SU-DHL-6 (cell line): Measurements from ENCODE around the gene MITF.

ENCODE experiments used
- H2AFZ ChIP-seq: fragments of 200-600 bp; sonication (generic); 2 replicates; pipeline ENCODE4 v1.6.1; 2014; ENCODE audit warnings: low read depth, mild to moderate bottlenecking, moderate library complexity, mixed read lengths, antibody characterized with exemption, low read length; ENCODE audit not compliant: severe bottlenecking
- H3F3A ChIP-seq: fragments of 200-600 bp; shearing (Covaris generic); 2 replicates; pipeline ENCODE4 v1.6.0; 2016; ENCODE audit warnings: antibody characterized with exemption, mild to moderate bottlenecking; ENCODE audit not compliant: insufficient read depth
- H3K27ac ChIP-seq: fragments of 200-600 bp; sonication (generic); 2 replicates; pipeline ENCODE4 v1.5.1; 2016; ENCODE audit warnings: low read depth, mild to moderate bottlenecking, low read length, moderate library complexity, mixed read lengths
- H3K27me3 ChIP-seq: fragments of 200-600 bp; sonication (generic), shearing (Covaris generic); 2 replicates; pipeline ENCODE4 v1.6.0; 2014; ENCODE audit warnings: mild to moderate bottlenecking, low read length
- H3K36me3 ChIP-seq: fragments of 200-600 bp; sonication (generic); 2 replicates; pipeline ENCODE4 v1.6.1; 2014; ENCODE audit warnings: mild to moderate bottlenecking, low read length, mixed read lengths
- H3K4me2 ChIP-seq: fragments of 300-600, 200-600 bp; shearing (Covaris generic), sonication (generic); 2 replicates; pipeline ENCODE4 v1.6.0; 2014; ENCODE audit warnings: low read length, low read depth, mild to moderate bottlenecking; ENCODE audit not compliant: poor library complexity, severe bottlenecking
- H3K4me3 ChIP-seq: fragments of 200-600 bp; sonication (generic); 2 replicates; pipeline ENCODE4 v1.5.1; 2014; ENCODE audit warnings: antibody characterized with exemption, low read length, mild to moderate bottlenecking, mixed read lengths; ENCODE audit not compliant: insufficient read depth, poor library complexity, severe bottlenecking
- H3K79me2 ChIP-seq: fragments of 200-600 bp; sonication (generic); 2 replicates; pipeline ENCODE4 v1.6.1; 2014; ENCODE audit warnings: mild to moderate bottlenecking, low read length, moderate library complexity; ENCODE audit not compliant: insufficient read depth
- H3K9ac ChIP-seq: fragments of 200-600 bp; sonication (generic); 2 replicates; pipeline ENCODE4 v1.7.0; 2014; ENCODE audit warnings: mild to moderate bottlenecking, low read length
- H3K9me2 ChIP-seq: fragments of 200-600 bp; sonication (generic); replicated peaks from 2 replicates; pipeline ENCODE4 v1.6.1; 2014; ENCODE audit warnings: low read length; ENCODE audit not compliant: insufficient read depth
- H3K9me3 ChIP-seq: fragments of 200-600 bp; sonication (generic); 2 replicates; pipeline ENCODE4 v1.6.1; 2014; ENCODE audit warnings: low read length, mixed read lengths; ENCODE audit not compliant: insufficient read depth
- H4K20me1 ChIP-seq: fragments of 200-600 bp; sonication (generic); 2 replicates; pipeline ENCODE4 v1.6.1; 2014; ENCODE audit warnings: low read depth, mild to moderate bottlenecking, antibody characterized with exemption, low read length, moderate library complexity, mixed read lengths
- CTCF ChIP-seq: fragments of 200-600 bp; sonication (generic); IDR thresholded peaks from one replicate; pipeline ENCODE4 v1.5.1; 2017; ENCODE audit warnings: antibody characterized with exemption, mild to moderate bottlenecking, low read length, moderate library complexity; ENCODE audit not compliant: insufficient read depth, poor library complexity, severe bottlenecking
- EZH2phosphoT487 ChIP-seq: fragments of 200-600 bp; sonication (generic), shearing (Covaris generic); conservative IDR thresholded peaks from 2 replicates; pipeline ENCODE4 v1.6.1; 2018; ENCODE audit warnings: mild to moderate bottlenecking, antibody characterized with exemption, low read length, moderate library complexity, mixed read lengths

MITF gene

DNA sequence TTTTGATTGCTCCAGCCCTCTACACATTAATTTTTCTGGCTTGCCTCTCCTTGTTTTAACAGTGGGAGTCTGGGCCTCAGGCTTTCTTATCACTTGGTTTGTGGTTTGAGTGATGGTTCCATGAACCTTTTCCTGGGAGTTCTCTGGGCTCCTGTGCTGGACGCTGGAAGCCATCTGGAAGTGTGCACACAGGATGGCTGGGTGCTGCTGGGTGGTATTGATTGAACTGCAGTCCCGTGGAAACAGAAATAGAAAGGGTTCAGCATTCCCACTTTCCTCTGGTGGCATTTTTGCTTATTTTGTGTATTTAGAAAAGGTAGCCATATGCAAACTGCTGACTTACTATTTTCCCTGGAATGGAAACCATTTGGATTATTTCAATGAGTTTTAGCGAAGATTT is 25.6 kb downstream of the MITF start:
- no peak overlapping the region for H2AFZ ChIP-seq
- no peaks in the 10 kb centered on the region for H3K9me3 ChIP-seq
- TF ChIP-seq CTCF (no peak), EZH2phosphoT487 (no peak)
- H3F3A ChIP-seq, result no peaks in the 10 kb centered on the region
- H3K9me2 ChIP-seq, result no peaks in the 10 kb centered on the region
- no peaks in the 10 kb centered on the region for H3K79me2 ChIP-seq
- H3K9ac ChIP-seq, result no peak overlapping the region
- no peak overlapping the region for H3K4me2 ChIP-seq
- no peaks in the 10 kb centered on the region for H4K20me1 ChIP-seq
- no peaks in the 10 kb centered on the region for H3K27me3 ChIP-seq
- H3K36me3 ChIP-seq, result no peaks in the 10 kb centered on the region
- H3K27ac ChIP-seq, result no peak overlapping the region
- no peak overlapping the region for H3K4me3 ChIP-seq

- Histone ChIP-seq H3K36me3 (no peaks in the 10 kb centered on the region), H3K9me2 (no peaks in the 10 kb centered on the region), H3K4me2 (no peak overlapping the region), H3F3A (no peaks in the 10 kb centered on the region), H3K4me3 (no peak overlapping the region), H3K27me3 (no peaks in the 10 kb centered on the region), H2AFZ (no peak overlapping the region), H3K79me2 (no peaks in the 10 kb centered on the region), H4K20me1 (no peaks in the 10 kb centered on the region), H3K9me3 (no peaks in the 10 kb centered on the region), H3K9ac (no peak overlapping the region), H3K27ac (no peak overlapping the region)
- TF ChIP-seq CTCF (no peak), EZH2phosphoT487 (no peak)
These were observed 27.4 kb downstream of the MITF start for GRCh38 chr3:69766638-69767037.

- Histone ChIP-seq H3K4me2 (no peak overlapping the region), H3K4me3 (no peak overlapping the region), H3K27ac (no peak overlapping the region), H3F3A (no peaks in the 10 kb centered on the region), H3K79me2 (no peaks in the 10 kb centered on the region), H3K27me3 (no peaks in the 10 kb centered on the region), H2AFZ (no peak overlapping the region), H4K20me1 (no peaks in the 10 kb centered on the region), H3K9ac (no peak overlapping the region), H3K9me2 (no peaks in the 10 kb centered on the region), H3K9me3 (no peaks in the 10 kb centered on the region), H3K36me3 (no peaks in the 10 kb centered on the region)
- TF ChIP-seq CTCF, result no peak
- no peak for TF ChIP-seq EZH2phosphoT487
These were observed 28.3 kb downstream of the MITF start for GRCh38 chr3:69767571-69767970.

GRCh38 chr3:69768438-69768837 is 29.2 kb downstream of the MITF start:
- Histone ChIP-seq H3K9me2 (no peaks in the 10 kb centered on the region), H2AFZ (no peak overlapping the region), H3K9me3 (no peaks in the 10 kb centered on the region), H3K9ac (no peak overlapping the region), H3K79me2 (no peaks in the 10 kb centered on the region), H3K27me3 (no peaks in the 10 kb centered on the region), H3K4me2 (no peak overlapping the region), H3K27ac (no peak overlapping the region), H3F3A (no peaks in the 10 kb centered on the region), H3K36me3 (no peaks in the 10 kb centered on the region), H3K4me3 (no peak overlapping the region), H4K20me1 (no peaks in the 10 kb centered on the region)
- TF ChIP-seq CTCF, result no peak
- no peak for TF ChIP-seq EZH2phosphoT487
